GM19467 (cell line): ENCODE results near the gene HK1.

Experiments
- ATAC-seq: cut with Tn5 transposase; IDR thresholded peaks from one replicate; pipeline ENCODE4 v1.9.1; 2021; ENCODE audit warnings: mild to moderate bottlenecking, moderate library complexity; ENCODE audit not compliant: unreplicated experiment

The HK1 gene

GRCh38 chr10:69400936-69401335 lies 122.6 kb downstream of the HK1 start:
- no peak for ATAC-seq

DNA sequence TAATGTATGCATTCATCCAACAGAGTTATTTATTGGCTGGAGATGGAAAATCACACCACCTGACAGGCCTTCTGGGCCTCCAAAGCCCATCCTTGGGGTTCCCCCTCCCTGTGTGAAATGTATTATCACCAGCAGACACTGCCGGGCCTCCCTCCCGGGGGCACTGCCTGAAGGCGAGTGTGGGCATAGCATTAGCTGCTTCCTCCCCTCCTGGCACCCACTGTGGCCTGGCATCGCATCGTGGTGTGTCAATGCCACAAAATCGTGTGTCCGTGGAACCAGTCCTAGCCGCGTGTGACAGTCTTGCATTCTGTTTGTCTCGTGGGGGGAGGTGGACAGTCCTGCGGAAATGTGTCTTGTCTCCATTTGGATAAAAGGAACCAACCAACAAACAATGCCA lies 123.1 kb downstream of the HK1 start:
- no peak for ATAC-seq

GRCh38 chr10:69402386-69402785 lies 124.1 kb downstream of the HK1 start:
- no peak for ATAC-seq

DNA sequence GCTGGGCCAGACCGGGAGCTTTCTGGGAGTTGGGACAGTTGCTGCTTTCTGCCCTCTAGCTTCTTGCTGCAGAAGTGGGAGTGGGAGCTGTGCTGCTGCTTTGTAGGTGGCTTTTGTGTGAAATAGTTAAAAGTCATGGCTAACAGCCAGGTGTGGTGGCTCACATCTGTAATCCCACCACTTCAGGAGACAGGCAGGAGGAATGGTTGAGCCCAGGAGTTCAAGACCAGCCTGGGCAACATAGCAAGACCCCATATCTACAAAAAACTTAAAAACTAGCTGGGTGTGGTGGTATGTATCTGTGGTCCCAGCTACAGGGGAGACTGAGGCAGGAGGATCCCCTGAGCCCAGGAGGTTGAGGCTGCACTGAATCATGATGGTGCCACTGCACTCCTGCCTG lies 124.8 kb downstream of the HK1 start:
- no peak for ATAC-seq

GRCh38 chr10:69403519-69403918 lies 125.2 kb downstream of the HK1 start:
- ATAC-seq = no peak

- ATAC-seq = no peak
Observed at GRCh38 chr10:69404786-69405185, 126.5 kb downstream of the HK1 start.

DNA sequence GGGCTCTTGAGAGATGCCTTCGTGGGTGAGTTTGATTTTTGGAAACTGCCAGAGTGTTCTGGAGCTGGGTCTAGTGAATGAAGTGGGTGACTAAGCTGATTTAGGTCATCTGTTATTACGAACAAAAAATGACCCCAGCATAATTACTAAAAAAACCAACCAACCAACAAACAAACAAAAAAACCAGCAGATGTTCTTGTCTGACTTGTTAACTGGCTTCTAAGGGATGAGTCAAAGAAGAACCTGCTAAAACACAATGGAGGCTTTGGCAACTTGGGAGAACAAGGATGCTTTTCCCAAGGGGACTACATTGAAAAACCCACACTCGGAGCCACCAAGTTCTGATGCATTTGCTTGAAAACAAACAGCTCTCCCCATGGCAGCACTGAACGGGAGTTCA lies 126.9 kb downstream of the HK1 start:
- ATAC-seq = no peak

GRCh38 chr10:69406302-69406811 lies 128.1 kb downstream of the HK1 start:
- no peak for ATAC-seq

- no peak for ATAC-seq
Observed at GRCh38 chr10:69406816-69407580, 128.7 kb downstream of the HK1 start.

DNA sequence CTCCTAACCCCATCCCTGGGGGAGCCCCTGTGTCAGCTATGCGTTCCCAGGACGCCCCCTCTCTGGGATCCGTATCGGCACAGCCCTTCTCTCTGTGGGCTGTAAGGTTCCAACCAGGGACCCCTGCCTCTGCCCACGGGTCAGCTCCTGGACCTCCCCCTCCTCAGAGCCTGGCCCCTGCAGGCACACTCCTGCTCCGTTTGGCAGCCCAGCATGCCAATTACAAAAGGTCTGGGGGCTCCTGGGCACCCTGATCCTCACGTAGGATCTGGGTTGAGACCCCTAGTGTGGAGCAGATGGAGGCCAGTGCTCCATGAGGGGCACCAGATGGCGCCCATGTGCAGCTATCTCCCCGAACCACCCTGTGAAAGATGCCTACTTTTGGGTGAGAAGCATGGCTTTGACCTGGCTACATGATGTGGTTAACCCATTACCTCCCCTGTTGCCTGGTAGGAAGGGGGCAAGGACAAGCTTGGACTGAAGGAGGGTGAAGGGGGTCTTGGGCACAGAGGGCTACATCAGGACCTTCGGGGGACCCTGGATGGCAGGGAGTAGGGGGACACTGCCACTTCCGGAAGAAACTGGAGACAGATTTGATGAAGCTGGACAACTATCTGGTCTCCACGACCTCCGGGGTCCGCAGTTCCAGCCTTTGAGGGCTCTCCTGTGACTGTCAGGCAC lies 129.5 kb downstream of the HK1 start:
- ATAC-seq = no peak

GRCh38 chr10:69408318-69409175 lies 130.3 kb downstream of the HK1 start:
- ATAC-seq = peak; percentile 81

DNA sequence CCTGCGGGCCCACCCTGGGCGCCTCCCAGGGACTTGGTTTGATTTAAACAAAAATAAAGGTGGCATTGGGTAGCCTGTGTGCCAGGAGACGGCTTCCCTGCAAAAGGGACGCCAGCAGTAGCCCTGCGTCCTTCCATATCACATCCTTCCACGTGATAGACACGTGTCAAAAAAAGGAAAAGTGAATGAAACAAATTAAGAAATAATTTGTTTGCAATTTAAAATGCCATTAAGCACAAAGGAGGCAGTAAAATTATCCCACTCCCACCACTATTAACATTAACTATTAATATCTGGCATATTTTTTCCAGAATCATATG lies 130.8 kb downstream of the HK1 start:
- no peak for ATAC-seq

DNA sequence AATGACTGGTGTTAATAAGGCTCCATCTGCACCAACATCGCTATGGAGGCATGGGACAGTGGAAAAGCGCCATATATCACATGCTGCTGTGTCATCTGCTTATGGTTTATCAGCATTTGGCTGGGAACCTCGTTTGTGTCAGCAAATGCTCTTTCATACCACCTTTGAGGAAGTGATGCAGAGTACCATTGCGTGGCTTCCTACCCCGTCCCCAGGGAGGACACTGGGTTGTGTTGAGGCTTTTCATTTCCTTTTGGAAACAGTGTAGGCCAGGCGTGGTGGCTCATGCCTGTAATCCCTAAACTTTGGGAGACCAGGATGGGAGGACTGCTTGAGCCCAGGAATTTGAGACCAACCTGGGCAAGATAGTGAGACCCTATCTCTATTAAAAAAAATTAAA lies 131.7 kb downstream of the HK1 start:
- no peak for ATAC-seq

GRCh38 chr10:69410487-69410886 lies 132.2 kb downstream of the HK1 start:
- no peak for ATAC-seq

DNA sequence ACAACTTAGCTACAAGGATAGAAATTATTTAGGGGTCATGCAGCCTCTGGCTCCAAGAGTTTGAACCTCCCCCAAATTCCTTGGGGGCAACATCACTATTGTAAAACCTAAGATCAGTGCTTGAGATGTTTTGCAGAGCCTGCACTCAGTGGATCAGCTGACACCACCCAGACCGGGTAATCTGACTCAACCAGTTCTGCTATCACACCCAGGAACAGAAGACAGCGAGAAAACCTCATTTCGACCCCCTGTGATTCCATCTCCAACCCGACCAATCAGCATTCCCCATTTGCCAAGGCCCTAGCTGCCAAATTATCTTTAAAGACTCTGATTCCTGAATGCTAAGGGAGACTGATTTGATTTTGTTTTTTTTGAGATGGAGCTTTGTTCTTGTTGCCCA lies 133.2 kb downstream of the HK1 start:
- no peak for ATAC-seq

- ATAC-seq = no peak
Observed at GRCh38 chr10:69412232-69412790, 134.0 kb downstream of the HK1 start.

DNA sequence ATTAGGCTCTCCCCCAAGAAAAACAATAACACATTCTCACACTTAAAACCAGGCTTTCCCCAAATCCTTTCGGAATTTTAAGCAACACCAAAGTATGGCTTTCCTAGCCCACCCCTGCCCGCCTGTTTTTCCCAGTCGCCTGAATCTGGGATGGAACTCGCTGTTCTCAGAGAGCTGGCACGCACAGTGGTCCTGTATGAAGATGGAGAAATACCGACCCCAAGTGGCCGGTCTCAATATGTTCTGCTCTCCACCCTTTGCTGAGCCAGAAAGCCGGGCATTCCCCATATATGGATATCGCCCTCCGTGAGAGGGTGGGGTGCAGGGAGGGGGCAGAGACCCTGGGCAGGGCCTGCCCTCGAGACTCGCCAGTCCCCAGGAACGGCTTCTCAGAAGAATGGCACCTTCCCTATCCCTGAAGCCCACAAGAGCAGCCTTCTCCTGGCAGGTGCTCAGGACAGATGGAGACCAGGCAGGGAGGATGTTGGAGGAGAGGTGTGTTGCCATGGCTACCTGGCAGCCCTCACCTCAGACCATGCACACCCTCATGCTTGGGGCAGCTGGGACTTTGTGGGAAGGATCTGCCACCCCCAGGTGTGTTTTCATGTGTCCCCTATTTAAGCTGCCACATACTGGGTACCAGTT lies 135.0 kb downstream of the HK1 start:
- ATAC-seq = no peak

DNA sequence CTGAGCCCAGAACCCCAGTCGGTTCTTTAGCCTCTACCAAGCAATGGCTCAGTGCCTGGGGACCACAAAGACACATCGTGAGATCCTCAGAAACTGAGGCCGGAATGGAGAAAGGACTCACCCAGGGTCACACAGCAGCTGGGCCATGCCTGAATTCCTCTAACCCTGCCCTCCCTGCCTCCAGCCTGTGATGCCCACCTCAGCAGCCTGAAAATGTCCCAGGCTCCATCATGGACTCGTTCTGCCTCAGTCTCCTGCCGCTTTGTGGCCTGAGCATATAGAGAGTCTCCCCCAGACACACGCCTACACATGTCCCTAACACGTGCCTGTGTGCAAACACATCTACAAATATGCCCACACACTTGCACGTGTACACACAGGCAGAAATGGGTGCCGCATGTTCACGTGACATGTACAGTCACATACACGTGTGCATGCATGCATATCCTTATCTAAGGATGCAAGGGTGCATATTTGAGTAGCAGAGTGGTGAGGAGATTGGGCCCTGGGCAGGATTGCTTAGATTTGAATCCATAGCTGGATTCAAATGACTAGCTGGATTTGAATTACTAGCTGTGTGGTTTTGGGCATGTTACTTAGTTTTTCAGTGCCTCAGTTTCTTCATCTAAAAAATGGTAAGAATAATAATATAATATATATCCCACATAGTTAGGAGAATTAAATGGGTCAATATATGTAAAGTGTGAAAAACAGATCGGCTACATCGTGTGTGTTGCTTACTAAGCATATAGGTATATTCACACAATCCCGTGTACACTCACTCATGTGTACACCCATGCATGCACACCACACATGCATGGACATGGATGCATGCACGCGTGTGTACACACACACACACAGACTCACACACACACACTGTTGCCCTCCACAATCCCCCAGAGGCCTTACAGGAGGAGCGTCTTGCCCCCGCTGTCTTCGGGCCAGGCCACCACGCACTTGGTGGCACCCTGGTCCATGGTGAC lies 136.0 kb downstream of the HK1 start:
- ATAC-seq = no peak

- ATAC-seq = no peak
Observed at GRCh38 chr10:69415049-69415448, 136.8 kb downstream of the HK1 start.

DNA sequence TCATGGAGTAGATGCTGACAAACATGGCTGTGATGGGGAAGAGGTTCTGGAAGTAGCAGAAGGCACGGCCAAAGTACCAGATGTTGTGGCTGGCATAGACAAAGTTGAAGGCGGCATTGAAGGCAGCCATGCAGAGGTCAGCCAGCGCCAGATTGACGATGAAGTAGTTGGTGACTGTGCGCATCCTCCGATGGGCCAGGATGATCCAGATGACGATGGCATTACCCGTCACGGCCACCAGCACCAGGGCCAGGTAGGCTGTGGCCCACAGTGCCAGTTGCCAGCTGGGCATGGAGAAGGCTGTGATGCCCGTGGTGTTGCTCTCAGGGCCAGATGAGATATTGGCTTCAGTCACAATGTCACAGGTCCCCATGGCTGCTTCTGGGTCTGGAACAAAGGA lies 137.7 kb downstream of the HK1 start:
- ATAC-seq = no peak
